HepG2 (cell line): ENCODE results near the gene CBLB. TPM values are rescaled to one million over a fixed set of nuclear protein-coding genes. Genes with fewer than 3 reads are reported as not detected.

Experiments used
- ATAC-seq: fragments of 200-7000 bp; cut with Tn5 transposase; 3 replicates; pipeline ENCODE4 v1.9.1; 2020; ENCODE audit warnings: mild to moderate bottlenecking, moderate library complexity
- BruUV-seq: library from RNA; stranded (reverse); fragments of 400-500 nt; replicated peaks from 2 replicates; lab custom pipeline; 2021; lab: Mats Ljungman, UMichigan
- CTCF ChIA-PET: fragments of 300-600 bp; formaldehyde crosslinking; extraction: SDS; loops from one replicate; lab custom pipeline; 2021; ENCODE audit warnings: low total read pairs, inconsistent platforms, low intra/inter-chr PET ratio; lab: Yijun Ruan, JAX
- POLR2A ChIA-PET: fragments of 350-600 bp; sonication (Branson Sonifier 250); formaldehyde crosslinking; loops from one replicate; lab custom pipeline; 2020; ENCODE audit warnings: antibody characterized with exemption, inconsistent platforms; lab: Yijun Ruan, JAX
- DNase-seq: peaks from one replicate; pipeline ENCODE4 v3.0.0-alpha.2; 2015; ENCODE audit warnings: low spot score
- FAIRE-seq: peaks from 3 replicates; lab custom pipeline; 2011; peaks lifted over from hg19 to GRCh38; lab: Jason Lieb, UNC
- H2AFZ ChIP-seq: one replicate; pipeline ENCODE4 v1.6.1; 2011; ENCODE audit warnings: low read length, inconsistent platforms
- H3K27ac ChIP-seq: fragments of 300-600 bp; 3 replicates; pipeline ENCODE4 v1.8.0; 2011; ENCODE audit warnings: mixed run types, mild to moderate bottlenecking, mixed read lengths, low read length, inconsistent platforms; ENCODE audit not compliant: insufficient read depth; ENCODE audit errors: extremely low read length
- H3K27me3 ChIP-seq, 2 experiments: fragments of 200-600 bp in 1 of 2; 2 replicates in 1 of 2; 3 replicates in 1 of 2; pipeline versions ENCODE4 v1.6.0 to v1.8.0; 2011; ENCODE audit warnings: low read length in 2 of 2, mild to moderate bottlenecking in 2 of 2, moderate library complexity in 2 of 2, inconsistent platforms in 1 of 2; ENCODE audit not compliant: insufficient read depth in 2 of 2, control insufficient read depth in 1 of 2
- H3K36me3 ChIP-seq, 2 experiments: fragments of 200-600 bp in 1 of 2; replicated peaks in 1 of 2; 2 replicates in 1 of 2; 3 replicates in 1 of 2; pipeline versions ENCODE4 v1.5.1 to v1.8.0; 2011; ENCODE audit warnings: low read length in 2 of 2, inconsistent platforms in 1 of 2; ENCODE audit not compliant: insufficient read depth in 2 of 2, control insufficient read depth in 1 of 2
- H3K4me1 ChIP-seq: 2 replicates; pipeline ENCODE4 v1.5.1; 2012; ENCODE audit warnings: low read length, inconsistent platforms; ENCODE audit not compliant: insufficient read depth
- H3K4me2 ChIP-seq: 2 replicates; pipeline ENCODE4 v1.6.0; 2011; ENCODE audit warnings: low read depth, low read length, inconsistent platforms
- H3K4me3 ChIP-seq, 3 experiments: fragments of 200-600 bp in 1 of 3; sonication (generic), shearing (Covaris generic) in 1 of 3; replicated peaks in 1 of 3; 2 replicates each; pipeline ENCODE4 v1.5.1; 2011 to 2016; ENCODE audit warnings: low read length in 3 of 3, inconsistent platforms in 2 of 3, low read depth in 2 of 3, mild to moderate bottlenecking in 2 of 3, control low read depth in 1 of 3, mixed read lengths in 1 of 3; ENCODE audit not compliant: insufficient read depth in 1 of 3
- H3K79me2 ChIP-seq: one replicate; pipeline ENCODE4 v1.6.1; 2011; ENCODE audit warnings: low read length, inconsistent platforms; ENCODE audit not compliant: insufficient read depth
- H3K9ac ChIP-seq: 2 replicates; pipeline ENCODE4 v1.6.0; 2011; ENCODE audit warnings: mild to moderate bottlenecking, low read depth, low read length, inconsistent platforms; ENCODE audit not compliant: insufficient read depth
- H3K9me3 ChIP-seq: 2 replicates; pipeline ENCODE4 v1.5.1; 2012; ENCODE audit warnings: mild to moderate bottlenecking, low read length
- H4K20me1 ChIP-seq: 2 replicates; pipeline ENCODE4 v1.6.0; 2011; ENCODE audit warnings: inconsistent platforms, mild to moderate bottlenecking, low read length, moderate library complexity; ENCODE audit not compliant: insufficient read depth
- FOXA1 ChIP-seq, 2 experiments: fragments of 450-650 bp in 1 of 2; sonication (generic) in 1 of 2; formaldehyde crosslinking in 1 of 2; IDR thresholded peaks; 2 replicates each; pipeline versions ENCODE4 v1.4.0 to v1.6.1; 2016 to 2020; ENCODE audit warnings: missing genetic modification reagents in 1 of 2
- MAFF ChIP-seq: IDR thresholded peaks from 2 replicates; pipeline ENCODE4 v1.6.1; 2011; ENCODE audit warnings: low read depth, low read length, improper control_type of control experiment
- MAFK ChIP-seq, 2 experiments: IDR thresholded peaks in 1 of 2; conservative IDR thresholded peaks in 1 of 2; 2 replicates each; pipeline ENCODE4 v1.6.1; 2011; ENCODE audit warnings: improper control_type of control experiment in 2 of 2, low read length in 2 of 2
- MATR3 ChIP-seq: sonication (generic); formaldehyde crosslinking; IDR thresholded peaks from 2 replicates; pipeline ENCODE4 v1.4.0; 2020; ENCODE audit warnings: missing genetic modification reagents
- NR3C1 ChIP-seq: sonication (generic); formaldehyde crosslinking; IDR thresholded peaks from 2 replicates; pipeline ENCODE4 v1.4.0; 2020; ENCODE audit warnings: missing genetic modification reagents
- ZMAT5 ChIP-seq: sonication (generic); formaldehyde crosslinking; IDR thresholded peaks from 2 replicates; pipeline ENCODE4 v1.5.0; 2020; ENCODE audit warnings: mild to moderate bottlenecking, low read depth, missing genetic modification reagents, borderline replicate concordance
- ZNF44 ChIP-seq: sonication (generic); formaldehyde crosslinking; IDR thresholded peaks from 2 replicates; pipeline ENCODE4 v1.5.1; 2020; ENCODE audit warnings: mild to moderate bottlenecking, missing genetic modification reagents
- WGBS: methylation state at CpG from one replicate; pipeline ENCODE4 v1.1.6; 2017; ENCODE audit warnings: low lambda C conversion rate; 5-methylcytosine and 5-hydroxymethylcytosine counted together
- in situ Hi-C: cut with HindIII; loops from 2 replicates; pipeline ENCODE4 v1.10.0; 2017; ENCODE audit warnings: low pct_unique_long_range_greater_than_20kb; ENCODE audit not compliant: extremely low pct_ligation_motif_present
- intact Hi-C: fragments of 100-400 bp; cut with micrococcal nuclease; formaldehyde crosslinking; loops from one replicate; pipeline ENCODE4 v1.10.0; 2022; ENCODE audit not compliant: unreplicated experiment
- polyA plus RNA-seq, 8 experiments: library from polyadenylated mRNA; depleted of rRNA in 3 of 8; stranded (reverse) in 7 of 8; unstranded in 1 of 8; fragments of >200 nt; fragmentation: Illumina TruSeq in 4 of 8; extraction: Trizol in 4 of 8; gene quantifications; 2 replicates each; pipeline versions ENCODE4 v1.2.1 to v1.2.3, GENCODE V29; 2011 to 2016; ENCODE audit warnings: low read depth in 4 of 8, missing spikeins in 1 of 8, mixed read lengths in 1 of 8; ENCODE audit not compliant: insufficient read depth in 1 of 8
- total RNA-seq, 5 experiments: library from RNA; depleted of rRNA; stranded (reverse); fragments of >200 nt; fragmentation: Illumina TruSeq; extraction: Trizol; gene quantifications; 2 replicates each; pipeline ENCODE4 v1.2.3, GENCODE V29; 2016; ENCODE audit warnings: low read depth in 1 of 5
- TF ChIP-seq, protein P1 (sequence below): sonication (generic); formaldehyde crosslinking; IDR thresholded peaks from 2 replicates; pipeline ENCODE4 v1.5.1; 2020; ENCODE audit warnings: mild to moderate bottlenecking, missing genetic modification reagents, borderline replicate concordance
- TF ChIP-seq, protein P2 (sequence below): sonication (generic); formaldehyde crosslinking; IDR thresholded peaks from 2 replicates; pipeline ENCODE4 v1.4.0; 2020; ENCODE audit warnings: missing genetic modification reagents

Gene CBLB
- total and polyA plus RNA-seq, 2 of the 13 experiments (the other 11 are each of a cell fraction or from before 2014, with no cell fraction given): 9.8 to 16.4 TPM

GRCh38 chr3:105707009-105707408 is 161.8 kb downstream of the CBLB start (continued):
- TF ChIP-seq, protein P1, sequence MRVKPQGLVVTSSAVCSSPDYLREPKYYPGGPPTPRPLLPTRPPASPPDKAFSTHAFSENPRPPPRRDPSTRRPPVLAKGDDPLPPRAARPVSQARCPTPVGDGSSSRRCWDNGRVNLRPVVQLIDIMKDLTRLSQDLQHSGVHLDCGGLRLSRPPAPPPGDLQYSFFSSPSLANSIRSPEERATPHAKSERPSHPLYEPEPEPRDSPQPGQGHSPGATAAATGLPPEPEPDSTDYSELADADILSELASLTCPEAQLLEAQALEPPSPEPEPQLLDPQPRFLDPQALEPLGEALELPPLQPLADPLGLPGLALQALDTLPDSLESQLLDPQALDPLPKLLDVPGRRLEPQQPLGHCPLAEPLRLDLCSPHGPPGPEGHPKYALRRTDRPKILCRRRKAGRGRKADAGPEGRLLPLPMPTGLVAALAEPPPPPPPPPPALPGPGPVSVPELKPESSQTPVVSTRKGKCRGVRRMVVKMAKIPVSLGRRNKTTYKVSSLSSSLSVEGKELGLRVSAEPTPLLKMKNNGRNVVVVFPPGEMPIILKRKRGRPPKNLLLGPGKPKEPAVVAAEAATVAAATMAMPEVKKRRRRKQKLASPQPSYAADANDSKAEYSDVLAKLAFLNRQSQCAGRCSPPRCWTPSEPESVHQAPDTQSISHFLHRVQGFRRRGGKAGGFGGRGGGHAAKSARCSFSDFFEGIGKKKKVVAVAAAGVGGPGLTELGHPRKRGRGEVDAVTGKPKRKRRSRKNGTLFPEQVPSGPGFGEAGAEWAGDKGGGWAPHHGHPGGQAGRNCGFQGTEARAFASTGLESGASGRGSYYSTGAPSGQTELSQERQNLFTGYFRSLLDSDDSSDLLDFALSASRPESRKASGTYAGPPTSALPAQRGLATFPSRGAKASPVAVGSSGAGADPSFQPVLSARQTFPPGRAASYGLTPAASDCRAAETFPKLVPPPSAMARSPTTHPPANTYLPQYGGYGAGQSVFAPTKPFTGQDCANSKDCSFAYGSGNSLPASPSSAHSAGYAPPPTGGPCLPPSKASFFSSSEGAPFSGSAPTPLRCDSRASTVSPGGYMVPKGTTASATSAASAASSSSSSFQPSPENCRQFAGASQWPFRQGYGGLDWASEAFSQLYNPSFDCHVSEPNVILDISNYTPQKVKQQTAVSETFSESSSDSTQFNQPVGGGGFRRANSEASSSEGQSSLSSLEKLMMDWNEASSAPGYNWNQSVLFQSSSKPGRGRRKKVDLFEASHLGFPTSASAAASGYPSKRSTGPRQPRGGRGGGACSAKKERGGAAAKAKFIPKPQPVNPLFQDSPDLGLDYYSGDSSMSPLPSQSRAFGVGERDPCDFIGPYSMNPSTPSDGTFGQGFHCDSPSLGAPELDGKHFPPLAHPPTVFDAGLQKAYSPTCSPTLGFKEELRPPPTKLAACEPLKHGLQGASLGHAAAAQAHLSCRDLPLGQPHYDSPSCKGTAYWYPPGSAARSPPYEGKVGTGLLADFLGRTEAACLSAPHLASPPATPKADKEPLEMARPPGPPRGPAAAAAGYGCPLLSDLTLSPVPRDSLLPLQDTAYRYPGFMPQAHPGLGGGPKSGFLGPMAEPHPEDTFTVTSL: no peak
- TF ChIP-seq FOXA1 (IDR thresholded peaks at IDR 0.05): no peak
- TF ChIP-seq FOXA1 (CRISPR knock-in tag; IDR thresholded peaks at IDR 0.05): no peak
- no peak for TF ChIP-seq NR3C1 (CRISPR knock-in tag)
- TF ChIP-seq ZMAT5 (CRISPR knock-in tag): no peak
- no peak for TF ChIP-seq MATR3 (CRISPR knock-in tag)
- TF ChIP-seq ZNF44 (CRISPR knock-in tag): no peak

GRCh38 chr3:105704726-105705410 is 163.9 kb downstream of the CBLB start:
- WGBS: 92% methylated on average over 4 of the region's 4 CpGs
- no peaks in the 10 kb centered on the region for H3K27me3 ChIP-seq
- no peaks in the 10 kb centered on the region for H3K4me1 ChIP-seq
- H3K9me3 ChIP-seq: no peaks in the 10 kb centered on the region
- in situ Hi-C loops: no loop called here
- H3K79me2 ChIP-seq: no peaks in the 10 kb centered on the region
- no TSS peak for BruUV-seq
- H3K4me3 ChIP-seq: no peak overlapping the region
- H2AFZ ChIP-seq: no peak overlapping the region
- intact Hi-C loops: no loop called here
- FAIRE-seq (no peak), DNase-seq (no peak), ATAC-seq (no peak)
- peaks cover 0 to 3% of the 10 kb centered on the region in 2 experiments; a peak in 3 of 5 replicates for H3K36me3 ChIP-seq
- H4K20me1 ChIP-seq: no peaks in the 10 kb centered on the region
- no peak overlapping the region for H3K27ac ChIP-seq
- H3K9ac ChIP-seq: no peak overlapping the region
- CTCF ChIA-PET: no interaction called here
- TF ChIP-seq MAFK (conservative IDR thresholded peaks at IDR 0.05 in 1 of 2, IDR thresholded peaks at IDR 0.05 in 1 of 2; ENCODE audit: low read length in 2 of 2) (peak; percentile 81 to 88), MAFF (peak; percentile 87)
- TF ChIP-seq, protein P2, sequence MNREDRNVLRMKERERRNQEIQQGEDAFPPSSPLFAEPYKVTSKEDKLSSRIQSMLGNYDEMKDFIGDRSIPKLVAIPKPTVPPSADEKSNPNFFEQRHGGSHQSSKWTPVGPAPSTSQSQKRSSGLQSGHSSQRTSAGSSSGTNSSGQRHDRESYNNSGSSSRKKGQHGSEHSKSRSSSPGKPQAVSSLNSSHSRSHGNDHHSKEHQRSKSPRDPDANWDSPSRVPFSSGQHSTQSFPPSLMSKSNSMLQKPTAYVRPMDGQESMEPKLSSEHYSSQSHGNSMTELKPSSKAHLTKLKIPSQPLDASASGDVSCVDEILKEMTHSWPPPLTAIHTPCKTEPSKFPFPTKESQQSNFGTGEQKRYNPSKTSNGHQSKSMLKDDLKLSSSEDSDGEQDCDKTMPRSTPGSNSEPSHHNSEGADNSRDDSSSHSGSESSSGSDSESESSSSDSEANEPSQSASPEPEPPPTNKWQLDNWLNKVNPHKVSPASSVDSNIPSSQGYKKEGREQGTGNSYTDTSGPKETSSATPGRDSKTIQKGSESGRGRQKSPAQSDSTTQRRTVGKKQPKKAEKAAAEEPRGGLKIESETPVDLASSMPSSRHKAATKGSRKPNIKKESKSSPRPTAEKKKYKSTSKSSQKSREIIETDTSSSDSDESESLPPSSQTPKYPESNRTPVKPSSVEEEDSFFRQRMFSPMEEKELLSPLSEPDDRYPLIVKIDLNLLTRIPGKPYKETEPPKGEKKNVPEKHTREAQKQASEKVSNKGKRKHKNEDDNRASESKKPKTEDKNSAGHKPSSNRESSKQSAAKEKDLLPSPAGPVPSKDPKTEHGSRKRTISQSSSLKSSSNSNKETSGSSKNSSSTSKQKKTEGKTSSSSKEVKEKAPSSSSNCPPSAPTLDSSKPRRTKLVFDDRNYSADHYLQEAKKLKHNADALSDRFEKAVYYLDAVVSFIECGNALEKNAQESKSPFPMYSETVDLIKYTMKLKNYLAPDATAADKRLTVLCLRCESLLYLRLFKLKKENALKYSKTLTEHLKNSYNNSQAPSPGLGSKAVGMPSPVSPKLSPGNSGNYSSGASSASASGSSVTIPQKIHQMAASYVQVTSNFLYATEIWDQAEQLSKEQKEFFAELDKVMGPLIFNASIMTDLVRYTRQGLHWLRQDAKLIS (CRISPR knock-in tag): no peak
- POLR2A ChIA-PET: no interaction called here
- no peak overlapping the region for H3K4me2 ChIP-seq
